Vagina (tissue), 2 donors: ENCODE measurements around the gene LSM3. TPM values are rescaled to one million over a fixed set of nuclear protein-coding genes. Genes with fewer than 3 reads are reported as not detected.
A peak's percentile ranks its signal among the peaks of the same experiment; 100 is the strongest.

Source experiments
- DNase-seq, 2 donors: peaks; one replicate each; pipeline ENCODE4 v3.0.0-alpha.2; 2017; ENCODE audit errors: extremely low spot score in 2 of 2
- H3K27ac ChIP-seq: fragments of 200-600 bp; sonication (generic); one replicate; pipeline ENCODE4 v1.5.1; 2019
- H3K27me3 ChIP-seq: fragments of 200-600 bp; sonication (generic); one replicate; pipeline ENCODE4 v1.5.1; 2019
- H3K36me3 ChIP-seq, 2 donors: fragments of 200-600 bp; sonication (generic); one replicate each; pipeline ENCODE4 v1.5.1; 2017 to 2019
- H3K4me1 ChIP-seq: fragments of 200-600 bp; sonication (generic); one replicate; pipeline ENCODE4 v1.5.1; 2019
- H3K4me3 ChIP-seq, 2 donors: fragments of 200-600 bp; sonication (generic); 1 replicate in 1 of 2; 2 replicates in 1 of 2; pipeline ENCODE4 v1.5.1; 2016 to 2019
- H3K9me3 ChIP-seq: fragments of 200-600 bp; sonication (generic); one replicate; pipeline ENCODE4 v1.5.1; 2019
- POLR2A ChIP-seq, 2 donors: fragments of 450-650 bp; IDR thresholded peaks; one replicate each; pipeline ENCODE4 v1.6.1; 2017; ENCODE audit warnings: antibody characterized with exemption in 2 of 2, mild to moderate bottlenecking in 2 of 2, moderate library complexity in 2 of 2
- POLR2AphosphoS5 ChIP-seq, 2 donors: sonication (generic); formaldehyde crosslinking; IDR thresholded peaks; one replicate each; pipeline ENCODE4 v1.9.0; 2017; ENCODE audit warnings: antibody characterized with exemption in 2 of 2, mild to moderate bottlenecking in 2 of 2, low read depth in 1 of 2; ENCODE audit not compliant: insufficient read depth in 1 of 2
- intact Hi-C: fragments of 100-400 bp; cut with DNase I; formaldehyde crosslinking; loops from one replicate; pipeline ENCODE4 v1.15.1; 2023
- total RNA-seq: library from RNA; depleted of rRNA; stranded (reverse); fragments of >200 nt; gene quantifications from one replicate; pipeline ENCODE4 v1.2.3, GENCODE V29; 2016
- TF ChIP-seq, protein P1 (sequence below), 3 experiments: fragments of 450-650 bp in 2 of 3; fragments of 200-600 bp in 1 of 3; sonication (generic) in 1 of 3; IDR thresholded peaks; one replicate each; pipeline ENCODE4 v1.5.1; 2017 to 2019; ENCODE audit warnings: antibody characterized with exemption in 3 of 3, mild to moderate bottlenecking in 2 of 3, moderate library complexity in 2 of 3

LSM3 gene
- total RNA-seq, 1 donor from 2014 or later = 6.4 TPM

DNA sequence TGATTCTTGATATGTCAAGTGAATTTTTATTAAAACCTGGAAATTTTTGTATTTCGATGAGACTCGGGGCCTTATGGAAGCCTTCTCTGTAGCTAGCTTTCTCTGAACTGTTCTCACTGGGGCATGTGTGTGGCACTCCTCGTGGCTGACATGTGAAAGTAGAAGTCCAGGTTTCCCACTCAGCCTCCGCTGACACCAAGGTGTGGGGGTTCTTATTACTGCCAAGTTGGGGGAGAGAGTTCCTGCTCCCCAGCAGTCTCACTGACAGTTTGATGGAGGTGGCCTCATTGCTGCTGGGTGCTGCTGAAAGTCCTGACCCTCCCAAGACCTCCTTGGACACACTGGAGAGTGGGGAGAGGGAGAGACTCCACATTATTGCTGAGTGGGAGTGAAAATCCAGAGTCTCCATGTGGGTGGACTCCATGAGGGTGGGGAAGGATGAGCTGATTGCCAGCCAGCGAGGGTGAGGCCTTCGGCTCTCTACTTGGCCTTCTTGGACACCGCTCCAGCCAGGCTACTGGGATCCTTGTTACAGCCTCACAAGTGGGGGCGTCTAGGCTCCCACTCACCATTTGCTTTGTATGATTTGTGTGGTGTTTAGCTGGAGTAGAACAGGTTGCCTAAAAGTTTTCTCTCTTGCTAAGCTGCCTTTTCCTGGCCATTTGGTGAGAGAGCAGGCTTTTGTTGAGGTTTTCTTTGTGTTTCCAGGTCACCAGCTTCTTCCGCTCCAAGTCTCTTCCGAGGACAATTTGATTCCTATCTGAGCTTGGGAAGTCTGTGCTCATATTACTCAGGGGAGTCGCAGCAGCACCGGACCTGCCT is 64.1 kb downstream of the LSM3 start:
- Histone ChIP-seq H3K9me3 (no peaks in the 10 kb centered on the region), H3K27ac (no peak overlapping the region), H3K27me3 (no peaks in the 10 kb centered on the region), H3K36me3 (no peaks in the 10 kb centered on the region), H3K4me1 (no peaks in the 10 kb centered on the region), H3K4me3 (no peak overlapping the region)
- TF ChIP-seq, protein P1, sequence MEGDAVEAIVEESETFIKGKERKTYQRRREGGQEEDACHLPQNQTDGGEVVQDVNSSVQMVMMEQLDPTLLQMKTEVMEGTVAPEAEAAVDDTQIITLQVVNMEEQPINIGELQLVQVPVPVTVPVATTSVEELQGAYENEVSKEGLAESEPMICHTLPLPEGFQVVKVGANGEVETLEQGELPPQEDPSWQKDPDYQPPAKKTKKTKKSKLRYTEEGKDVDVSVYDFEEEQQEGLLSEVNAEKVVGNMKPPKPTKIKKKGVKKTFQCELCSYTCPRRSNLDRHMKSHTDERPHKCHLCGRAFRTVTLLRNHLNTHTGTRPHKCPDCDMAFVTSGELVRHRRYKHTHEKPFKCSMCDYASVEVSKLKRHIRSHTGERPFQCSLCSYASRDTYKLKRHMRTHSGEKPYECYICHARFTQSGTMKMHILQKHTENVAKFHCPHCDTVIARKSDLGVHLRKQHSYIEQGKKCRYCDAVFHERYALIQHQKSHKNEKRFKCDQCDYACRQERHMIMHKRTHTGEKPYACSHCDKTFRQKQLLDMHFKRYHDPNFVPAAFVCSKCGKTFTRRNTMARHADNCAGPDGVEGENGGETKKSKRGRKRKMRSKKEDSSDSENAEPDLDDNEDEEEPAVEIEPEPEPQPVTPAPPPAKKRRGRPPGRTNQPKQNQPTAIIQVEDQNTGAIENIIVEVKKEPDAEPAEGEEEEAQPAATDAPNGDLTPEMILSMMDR (IDR thresholded peaks at IDR 0.05) = no peak
- no peak for TF ChIP-seq POLR2A (IDR thresholded peaks at IDR 0.05)
- TF ChIP-seq POLR2AphosphoS5 (IDR thresholded peaks at IDR 0.05; ENCODE audit: insufficient read depth in 1 of 2, low read depth in 1 of 2) = no peak
- peak; percentile 65 to 67 for DNase-seq
- intact Hi-C loops = no loop called here

DNA sequence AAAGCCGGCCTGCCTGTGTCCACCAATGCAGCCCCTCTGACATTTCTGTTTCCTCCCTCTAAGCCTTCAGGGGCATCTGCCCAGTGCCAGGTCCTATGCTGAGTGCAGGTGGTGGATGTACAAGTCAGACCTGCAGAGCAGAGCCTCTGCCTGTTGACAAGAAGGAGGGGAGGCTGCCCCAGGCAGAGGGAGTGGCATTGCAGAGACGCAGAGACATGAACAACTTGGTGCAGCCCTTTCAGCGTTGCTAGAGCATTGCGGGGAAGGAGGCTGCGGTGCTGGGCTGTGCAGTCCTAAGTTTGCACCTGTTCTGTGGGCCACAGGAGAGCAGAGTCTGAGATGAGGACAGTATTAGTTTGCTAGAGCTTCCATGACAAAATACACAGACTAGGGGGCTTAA is 65.2 kb downstream of the LSM3 start:
- Histone ChIP-seq H3K27me3 (no peaks in the 10 kb centered on the region), H3K27ac (no peak overlapping the region), H3K4me3 (no peak overlapping the region), H3K9me3 (no peaks in the 10 kb centered on the region), H3K36me3 (no peaks in the 10 kb centered on the region), H3K4me1 (no peaks in the 10 kb centered on the region)
- TF ChIP-seq POLR2A (IDR thresholded peaks at IDR 0.05) = no peak
- TF ChIP-seq, protein P1 (IDR thresholded peaks at IDR 0.05) = no peak
- TF ChIP-seq POLR2AphosphoS5 (IDR thresholded peaks at IDR 0.05; ENCODE audit: insufficient read depth in 1 of 2, low read depth in 1 of 2) = no peak
- intact Hi-C loops = no loop called here
- peak; percentile 40 to 67 for DNase-seq

DNA sequence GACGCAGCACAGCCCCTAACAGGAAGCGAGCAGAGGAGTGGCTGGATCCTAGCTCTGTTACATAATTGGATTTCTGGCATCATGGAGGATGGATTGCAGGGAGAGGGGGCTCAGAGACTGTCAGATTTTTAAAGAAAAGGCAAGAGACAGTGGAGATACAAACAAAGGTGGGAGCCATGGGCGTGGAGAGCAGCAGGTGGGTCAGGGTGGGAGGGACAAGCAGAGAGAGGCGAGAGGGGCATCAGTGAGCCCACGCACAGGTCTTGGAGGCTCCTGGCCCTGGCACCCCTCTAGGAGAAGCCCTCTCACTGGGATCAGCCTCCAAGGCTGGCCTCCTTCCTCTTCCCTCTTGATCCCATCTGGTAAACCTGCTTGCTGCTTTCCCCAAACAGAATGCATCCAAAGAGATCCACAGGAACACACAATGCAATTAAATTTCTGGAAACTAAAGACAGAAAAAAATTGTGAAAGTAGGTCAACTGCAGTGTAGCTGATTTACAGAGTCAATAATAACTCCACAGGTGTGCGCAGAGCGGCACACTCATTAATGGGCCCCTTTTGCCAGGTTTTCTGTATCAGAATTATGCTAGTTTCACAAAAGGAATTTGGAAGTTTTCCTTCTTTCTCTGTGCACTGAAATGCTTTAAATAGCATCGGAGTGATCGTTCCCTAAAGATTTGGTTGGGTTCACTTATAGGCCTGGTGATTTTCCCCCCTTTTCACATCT is 66.1 kb downstream of the LSM3 start:
- H3K27ac ChIP-seq = no peak overlapping the region
- no peaks in the 10 kb centered on the region for H3K4me1 ChIP-seq
- DNase-seq = peak; percentile 32 to 52
- H3K4me3 ChIP-seq = no peak overlapping the region
- no peak for TF ChIP-seq POLR2AphosphoS5 (IDR thresholded peaks at IDR 0.05; ENCODE audit: insufficient read depth in 1 of 2, low read depth in 1 of 2)
- TF ChIP-seq POLR2A (IDR thresholded peaks at IDR 0.05) = no peak
- TF ChIP-seq, protein P1 (IDR thresholded peaks at IDR 0.05) = no peak
- H3K36me3 ChIP-seq = no peaks in the 10 kb centered on the region
- intact Hi-C loops = no loop called here
- H3K9me3 ChIP-seq = no peaks in the 10 kb centered on the region
- no peaks in the 10 kb centered on the region for H3K27me3 ChIP-seq

DNA sequence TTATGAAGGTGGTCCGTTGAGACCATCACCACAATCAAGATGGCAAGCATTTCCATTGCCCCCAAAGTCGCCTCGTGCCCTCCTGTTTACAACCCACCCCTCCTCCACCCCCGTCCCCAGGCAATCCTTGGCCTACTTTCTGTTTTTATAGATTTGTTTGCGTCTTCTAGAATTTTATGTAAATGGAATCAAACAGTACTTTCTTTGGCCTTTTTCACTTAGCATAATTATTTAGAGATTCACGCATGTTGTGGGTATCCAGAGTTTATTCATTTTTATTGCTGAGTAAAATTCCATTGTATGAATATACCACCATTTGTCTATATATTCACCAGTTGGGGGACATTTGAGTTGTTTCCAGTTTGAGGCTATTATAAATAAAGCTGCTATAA is 66.6 kb downstream of the LSM3 start:
- H3K27me3 ChIP-seq = no peaks in the 10 kb centered on the region
- TF ChIP-seq POLR2A (IDR thresholded peaks at IDR 0.05) = no peak
- no peak for TF ChIP-seq POLR2AphosphoS5 (IDR thresholded peaks at IDR 0.05; ENCODE audit: insufficient read depth in 1 of 2, low read depth in 1 of 2)
- TF ChIP-seq, protein P1 (IDR thresholded peaks at IDR 0.05) = no peak
- H3K27ac ChIP-seq = no peak overlapping the region
- DNase-seq = peak in 1 of 2 donors; percentile 6
- intact Hi-C loops = no loop called here
- H3K9me3 ChIP-seq = no peaks in the 10 kb centered on the region
- H3K4me1 ChIP-seq = no peaks in the 10 kb centered on the region
- no peak overlapping the region for H3K4me3 ChIP-seq
- H3K36me3 ChIP-seq = no peaks in the 10 kb centered on the region

DNA sequence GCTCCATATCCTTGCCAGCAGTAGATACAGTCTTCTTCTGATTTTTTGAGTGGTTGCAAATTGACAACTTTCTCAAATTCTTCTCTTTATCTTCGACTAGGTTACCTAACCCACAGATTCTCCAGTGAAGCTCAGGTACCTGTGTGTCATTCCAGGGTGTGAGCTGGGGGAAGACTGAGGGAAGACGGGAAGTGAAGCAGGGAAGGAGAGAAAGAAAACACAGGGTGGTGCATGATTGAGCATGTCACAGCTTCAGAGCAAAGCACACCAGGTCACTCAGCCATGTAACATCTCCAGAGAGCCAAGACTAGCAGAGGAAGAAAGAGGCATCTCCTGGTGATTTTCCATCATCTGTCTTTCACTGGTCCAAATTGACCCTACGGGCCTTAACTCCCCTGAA is 67.2 kb downstream of the LSM3 start:
- no peak for TF ChIP-seq POLR2A (IDR thresholded peaks at IDR 0.05)
- TF ChIP-seq POLR2AphosphoS5 (IDR thresholded peaks at IDR 0.05; ENCODE audit: insufficient read depth in 1 of 2, low read depth in 1 of 2) = no peak
- TF ChIP-seq, protein P1 (IDR thresholded peaks at IDR 0.05) = no peak
- no peak for DNase-seq
- no peak overlapping the region for H3K4me3 ChIP-seq
- no peak overlapping the region for H3K27ac ChIP-seq
- no peaks in the 10 kb centered on the region for H3K4me1 ChIP-seq
- H3K27me3 ChIP-seq = no peaks in the 10 kb centered on the region
- intact Hi-C loops = no loop called here
- no peaks in the 10 kb centered on the region for H3K9me3 ChIP-seq
- no peaks in the 10 kb centered on the region for H3K36me3 ChIP-seq
